Measurements from ENCODE around the gene CWC27.

CWC27 gene

DNA sequence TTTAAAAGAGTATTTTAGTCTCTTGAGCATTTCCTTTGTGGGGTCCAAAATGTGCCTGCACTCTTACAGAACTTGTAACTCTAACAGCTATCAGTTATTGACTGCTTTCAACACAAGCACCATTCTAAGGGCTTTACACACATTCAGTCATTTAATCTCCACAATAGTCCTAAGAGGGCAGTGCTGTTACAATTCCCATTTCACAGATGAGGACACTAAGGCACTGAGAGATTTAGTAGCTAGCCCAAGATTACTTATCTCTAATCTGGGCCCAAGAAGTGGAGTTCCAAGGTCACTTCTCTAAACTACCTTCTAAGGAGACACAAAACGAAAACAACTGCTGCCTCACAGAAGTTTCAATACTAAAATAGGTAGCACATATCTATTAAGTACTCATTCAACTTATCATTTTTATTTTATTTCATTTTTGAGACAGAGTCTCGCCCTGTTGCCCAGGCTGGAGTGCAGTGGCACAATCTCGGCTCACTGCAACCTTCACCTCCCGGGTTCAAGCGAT, 275.2 kb downstream of the CWC27 start:
- DNase-seq: no peak

- DNase-seq: no peak
These were observed 278.5 kb downstream of the CWC27 start for GRCh38 chr5:65047225-65047624.

DNA sequence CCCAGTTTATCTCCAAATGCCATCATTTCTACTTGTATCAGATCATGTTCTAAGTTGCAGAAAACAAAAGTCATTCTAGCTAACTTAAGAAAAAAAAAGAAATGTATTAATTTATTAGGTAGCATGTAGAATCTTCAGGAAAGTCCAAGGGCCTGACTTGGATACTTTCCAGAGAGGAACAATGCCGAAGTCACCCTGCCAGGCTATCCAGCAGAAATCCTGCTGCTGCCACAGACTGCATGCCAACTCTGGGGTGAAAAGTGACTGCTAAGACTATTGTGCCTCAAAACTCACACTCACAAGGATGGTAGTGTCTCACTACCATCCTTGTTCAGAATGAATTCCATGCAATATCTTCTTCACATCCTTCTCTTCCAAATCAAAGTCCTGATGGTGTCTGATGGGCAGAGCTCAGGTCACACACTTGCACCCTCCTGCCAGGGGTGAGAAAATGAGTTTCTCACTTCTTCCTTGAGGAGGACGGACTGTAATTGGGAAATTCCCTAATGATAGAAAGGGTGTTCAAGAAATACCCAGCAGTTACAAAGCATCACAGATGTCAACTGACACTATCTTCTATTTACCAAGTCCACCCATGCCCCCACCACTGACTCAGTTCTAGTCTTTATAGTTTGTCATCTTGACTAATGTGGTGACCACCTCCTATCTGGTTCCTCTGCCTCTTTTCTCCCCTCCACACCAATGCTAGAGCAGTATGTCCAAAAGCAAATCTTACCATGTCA, 279.4 kb downstream of the CWC27 start:
- no peak for DNase-seq

DNA sequence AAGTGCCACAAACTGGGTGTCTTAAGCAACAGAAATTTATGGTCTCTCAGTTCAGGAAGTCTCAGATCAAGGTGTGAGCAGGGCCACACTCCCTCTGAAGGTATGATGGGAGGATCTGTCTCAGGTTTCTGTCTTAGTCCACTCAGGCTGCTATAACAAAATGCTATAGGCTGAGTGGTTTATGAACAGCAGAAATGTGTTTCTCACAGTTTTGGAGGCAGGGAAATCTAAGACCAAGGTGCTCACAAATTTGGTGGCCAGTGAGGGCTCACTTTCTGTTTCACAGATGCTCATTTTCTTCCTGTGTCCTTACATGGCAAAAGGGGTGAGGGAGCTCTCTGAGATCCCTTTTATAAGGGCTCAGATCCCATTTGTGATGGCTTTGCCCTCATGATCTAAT, 281.4 kb downstream of the CWC27 start:
- DNase-seq: no peak

DNA sequence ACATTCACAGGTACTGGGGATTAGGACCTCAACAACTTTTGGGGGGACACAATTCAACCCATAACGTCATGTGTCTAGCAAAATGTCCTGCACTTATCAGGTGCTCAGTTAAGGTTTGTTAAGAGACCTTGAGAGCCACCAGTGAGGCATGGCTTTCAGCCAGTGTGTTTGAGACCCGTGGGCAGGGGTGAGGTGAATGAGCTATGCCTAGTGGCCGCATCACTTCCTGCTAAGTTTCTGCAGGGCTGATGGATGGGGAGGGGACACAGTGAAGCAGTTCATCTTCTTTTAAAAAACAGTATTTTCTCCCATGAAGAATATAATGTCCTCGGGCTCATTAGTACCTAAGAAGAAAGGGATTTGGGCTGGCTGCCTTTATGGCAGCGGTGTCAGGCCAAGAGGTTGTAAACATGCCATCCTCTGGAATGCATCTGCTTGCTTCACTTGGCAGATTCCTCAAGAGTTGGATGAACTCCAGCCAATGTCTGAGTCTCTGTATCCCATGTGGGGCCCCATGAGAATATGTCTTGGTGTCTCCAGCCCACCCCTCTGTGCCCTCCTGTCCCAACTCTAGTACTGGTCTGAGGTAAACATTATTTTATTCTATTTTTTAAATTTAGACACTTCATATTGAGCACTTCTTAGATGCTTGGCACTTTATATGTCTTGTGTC, 282.2 kb downstream of the CWC27 start:
- no peak for DNase-seq

GRCh38 chr5:65055938-65056337, 287.2 kb downstream of the CWC27 start:
- DNase-seq: no peak

- DNase-seq: no peak
These were observed 291.2 kb downstream of the CWC27 start for GRCh38 chr5:65059681-65060598.

DNA sequence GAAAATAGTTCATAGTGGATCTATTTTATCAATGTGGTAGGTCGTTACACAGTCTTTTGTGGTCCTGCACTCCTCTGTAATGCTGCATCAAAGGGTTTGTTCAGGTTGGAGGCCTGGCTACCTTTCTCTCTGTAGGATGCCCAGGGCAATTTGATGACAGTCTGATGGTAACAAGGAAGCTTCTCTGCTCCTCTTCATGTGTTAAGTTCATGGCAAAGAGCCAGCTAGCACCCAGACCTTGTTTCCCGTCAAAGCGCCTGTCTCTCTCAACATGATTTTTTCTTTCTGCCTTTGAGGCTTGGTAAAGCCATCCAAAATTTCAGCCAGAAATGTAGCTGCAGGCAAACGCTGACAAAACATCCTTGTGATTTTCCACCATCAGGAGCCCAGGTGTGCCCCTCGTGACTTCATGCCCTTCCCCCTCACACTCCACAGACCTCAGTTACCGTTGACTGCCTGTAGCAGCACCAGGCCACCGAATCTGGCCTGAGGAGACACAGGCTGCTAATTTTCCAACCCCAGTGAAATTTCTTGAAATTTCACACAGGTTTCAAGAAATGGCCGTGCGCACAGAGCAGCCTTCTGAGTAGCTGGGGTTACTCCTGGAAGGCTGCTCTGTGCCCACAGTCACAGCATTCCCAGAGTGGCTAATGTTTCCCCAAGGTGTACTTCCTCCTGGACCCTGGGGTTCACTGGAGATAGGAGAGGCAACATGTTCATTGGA, 292.7 kb downstream of the CWC27 start:
- no peak for DNase-seq

DNA sequence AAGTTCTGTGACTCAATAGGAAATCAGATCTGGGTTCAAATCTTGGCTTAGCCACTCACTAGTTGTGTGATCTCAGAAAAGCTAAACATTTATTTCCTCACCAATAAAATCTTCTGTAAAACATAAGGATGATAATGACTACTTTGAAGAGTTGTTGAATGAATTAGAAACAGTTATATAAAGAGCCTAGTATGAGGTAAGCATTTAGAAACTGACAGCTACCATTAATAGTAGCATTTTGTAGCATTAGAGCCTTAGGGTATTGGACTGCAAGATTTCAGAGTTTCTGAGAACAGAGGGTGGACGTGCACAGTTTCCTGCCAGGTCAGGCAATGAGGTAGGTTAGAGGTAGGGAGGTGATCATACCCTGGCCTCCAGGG, 293.2 kb downstream of the CWC27 start:
- DNase-seq: no peak

GRCh38 chr5:65062469-65063083, 293.8 kb downstream of the CWC27 start:
- DNase-seq: peak; percentile 28

GRCh38 chr5:65065001-65065511, 296.3 kb downstream of the CWC27 start:
- DNase-seq: no peak

- DNase-seq: no peak
These were observed 297.8 kb downstream of the CWC27 start for GRCh38 chr5:65066387-65067146.

DNA sequence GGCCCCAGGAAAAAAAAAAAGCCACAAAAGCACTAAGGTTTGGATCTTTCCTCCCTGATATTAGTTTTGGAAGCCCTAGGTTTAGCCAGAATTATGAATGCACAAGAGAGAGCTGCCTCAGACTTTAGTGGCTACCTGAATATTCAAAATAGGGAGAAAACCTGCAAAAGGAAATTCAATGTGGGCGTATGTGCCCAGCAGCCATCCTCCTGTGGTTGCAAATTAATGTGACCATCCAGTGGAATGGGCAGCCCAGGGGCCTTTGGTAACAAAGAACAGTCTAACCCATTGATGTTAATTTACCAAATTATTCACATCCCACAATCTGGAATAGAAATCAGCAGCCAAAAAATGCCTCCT, 298.4 kb downstream of the CWC27 start:
- DNase-seq: no peak
